Trophoblast cell (in vitro differentiated cells and primary cell): ENCODE measurements around the gene CYP2U1.

Source experiments
- DNase-seq, 2 donors: peaks; one replicate each; pipeline ENCODE4 v3.0.0-alpha.2; 2016
- H2AFZ ChIP-seq: 2 replicates; pipeline ENCODE4 v1.6.1; 2013; ENCODE audit warnings: low read length, moderate library complexity, mild to moderate bottlenecking; ENCODE audit not compliant: insufficient read depth, poor library complexity
- H2AK5ac ChIP-seq: 2 replicates; pipeline ENCODE4 v1.6.1; 2013; ENCODE audit warnings: mild to moderate bottlenecking, low read length
- H2BK120ac ChIP-seq: 2 replicates; pipeline ENCODE4 v1.6.1; 2013; ENCODE audit warnings: low read length, mild to moderate bottlenecking, moderate library complexity; ENCODE audit not compliant: insufficient read depth, poor library complexity
- H2BK12ac ChIP-seq: 2 replicates; pipeline ENCODE4 v1.6.1; 2013; ENCODE audit warnings: mild to moderate bottlenecking, low read length, moderate library complexity
- H2BK5ac ChIP-seq: 2 replicates; pipeline ENCODE4 v1.6.1; 2013; ENCODE audit warnings: low read length, low read depth, moderate library complexity, mild to moderate bottlenecking; ENCODE audit not compliant: poor library complexity
- H3K14ac ChIP-seq: 2 replicates; pipeline ENCODE4 v1.6.1; 2013; ENCODE audit warnings: mild to moderate bottlenecking, low read length
- H3K18ac ChIP-seq: 2 replicates; pipeline ENCODE4 v1.6.1; 2013; ENCODE audit warnings: mild to moderate bottlenecking, low read length
- H3K23ac ChIP-seq: 2 replicates; pipeline ENCODE4 v1.6.1; 2013; ENCODE audit warnings: low read length
- H3K27ac ChIP-seq: 2 replicates; pipeline ENCODE4 v1.5.1; 2013; ENCODE audit warnings: low read depth, mild to moderate bottlenecking, inconsistent platforms, low read length, moderate library complexity
- H3K27me3 ChIP-seq: 2 replicates; pipeline ENCODE4 v1.6.1; 2013; ENCODE audit warnings: inconsistent platforms, mild to moderate bottlenecking, low read length, moderate library complexity; ENCODE audit not compliant: insufficient read depth
- H3K36me3 ChIP-seq, 2 experiments: 1 replicate in 1 of 2; 2 replicates in 1 of 2; pipeline ENCODE4 v1.6.1; 2013; ENCODE audit warnings: low read length in 2 of 2, mild to moderate bottlenecking in 2 of 2, moderate library complexity in 1 of 2; ENCODE audit not compliant: insufficient read depth in 2 of 2, control insufficient read depth in 1 of 2
- H3K4ac ChIP-seq: 2 replicates; pipeline ENCODE4 v1.6.1; 2013; ENCODE audit warnings: low read depth, mild to moderate bottlenecking, low read length, moderate library complexity
- H3K4me1 ChIP-seq, 2 experiments: 1 replicate in 1 of 2; 2 replicates in 1 of 2; pipeline ENCODE4 v1.6.1; 2013; ENCODE audit warnings: low read length in 2 of 2, mild to moderate bottlenecking in 2 of 2, moderate library complexity in 1 of 2; ENCODE audit not compliant: insufficient read depth in 2 of 2, control insufficient read depth in 1 of 2
- H3K4me2 ChIP-seq: 2 replicates; pipeline ENCODE4 v1.6.1; 2013; ENCODE audit warnings: inconsistent platforms, mild to moderate bottlenecking, low read length, moderate library complexity
- H3K4me3 ChIP-seq: 2 replicates; pipeline ENCODE4 v1.5.1; 2013; ENCODE audit warnings: mild to moderate bottlenecking, low read depth, low read length, inconsistent platforms
- H3K79me1 ChIP-seq: one replicate; pipeline ENCODE4 v1.6.1; 2013; ENCODE audit warnings: low read length
- H3K79me2 ChIP-seq: 2 replicates; pipeline ENCODE4 v1.6.1; 2013; ENCODE audit warnings: low read length, mild to moderate bottlenecking; ENCODE audit not compliant: control insufficient read depth, insufficient read depth, poor library complexity
- H3K9ac ChIP-seq: 2 replicates; pipeline ENCODE4 v1.6.1; 2013; ENCODE audit warnings: mild to moderate bottlenecking, low read length
- H3K9me3 ChIP-seq: 2 replicates; pipeline ENCODE4 v1.6.1; 2013; ENCODE audit warnings: low read depth, mild to moderate bottlenecking, control low read depth, inconsistent platforms, low read length; ENCODE audit not compliant: insufficient read depth
- H4K12ac ChIP-seq: 2 replicates; pipeline ENCODE4 v1.6.1; 2013; ENCODE audit warnings: low read depth, mild to moderate bottlenecking, low read length, moderate library complexity
- H4K8ac ChIP-seq: 2 replicates; pipeline ENCODE4 v1.6.1; 2013; ENCODE audit warnings: low read depth, mild to moderate bottlenecking, low read length, moderate library complexity
- H4K91ac ChIP-seq: one replicate; pipeline ENCODE4 v1.6.1; 2013; ENCODE audit warnings: low read depth, mild to moderate bottlenecking, low read length, moderate library complexity
- WGBS: extraction: QIAGEN DNeasy Blood & Tissue Kit; methylation state at CpG from one replicate; pipeline ENCODE4 v1.1.7; 2013; ENCODE audit warnings: missing lambda C conversion rate; ENCODE audit not compliant: insufficient read length, insufficient coverage; ENCODE audit errors: extremely low coverage; 5-methylcytosine and 5-hydroxymethylcytosine counted together

The CYP2U1 gene

DNA sequence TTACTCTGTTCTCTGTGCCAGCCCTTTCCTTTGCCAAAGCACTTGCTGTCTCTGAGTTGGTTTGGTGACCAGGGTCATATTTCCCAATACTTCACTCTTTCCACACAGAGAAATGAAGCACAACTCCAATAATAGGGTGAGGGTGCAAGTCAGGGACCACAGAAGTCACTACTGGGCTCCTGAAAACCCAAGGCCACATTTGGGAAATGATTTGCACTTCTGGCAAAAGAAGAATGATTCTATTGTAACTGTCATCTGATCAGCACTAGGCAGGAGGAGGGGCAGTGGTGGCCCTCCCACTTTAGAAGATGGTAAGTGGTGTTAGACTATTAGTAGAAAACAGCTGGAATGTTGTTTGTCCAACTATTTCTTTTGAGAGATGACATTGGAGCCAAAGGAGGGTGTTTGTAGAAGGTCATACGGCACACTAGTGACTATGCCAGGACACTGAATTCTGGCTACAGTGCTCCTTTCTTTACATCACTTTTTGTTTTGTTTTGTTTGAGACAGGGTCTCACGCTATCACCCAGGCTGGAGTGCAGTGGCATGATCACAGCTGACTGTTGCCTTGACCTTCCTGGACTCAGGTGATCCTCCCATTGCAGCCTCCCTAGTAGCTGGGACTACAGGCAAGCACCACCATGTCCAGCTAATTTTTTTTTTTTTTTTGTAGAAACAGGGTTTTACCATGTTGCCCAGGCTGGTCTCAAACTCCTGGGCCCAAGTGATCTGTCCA lies 47.5 kb downstream of the CYP2U1 start:
- Histone ChIP-seq H3K23ac (no peak overlapping the region), H2AK5ac (no peak overlapping the region), H3K36me3 (no peaks in the 10 kb centered on the region), H3K18ac (no peak overlapping the region), H3K27me3 (no peaks in the 10 kb centered on the region), H2BK120ac (no peak overlapping the region), H3K4me1 (no peaks in the 10 kb centered on the region), H2BK12ac (no peak overlapping the region), H3K27ac (no peak overlapping the region), H3K79me1 (no peaks in the 10 kb centered on the region), H3K9ac (no peak overlapping the region), H3K4ac (no peak overlapping the region), H4K12ac (no peak overlapping the region), H2BK5ac (no peak overlapping the region), H3K9me3 (no peaks in the 10 kb centered on the region), H4K91ac (no peak overlapping the region), H3K4me3 (no peak overlapping the region), H3K4me2 (no peak overlapping the region), H4K8ac (no peak overlapping the region), H3K79me2 (no peaks in the 10 kb centered on the region), H2AFZ (no peak overlapping the region), H3K14ac (no peak overlapping the region)
- DNase-seq = no peak
- WGBS = no CpG with 5 or more reads among the region's 2 CpGs

GRCh38 chr4:107987916-107988762 lies 56.8 kb downstream of the CYP2U1 start:
- Histone ChIP-seq H3K27me3 (no peaks in the 10 kb centered on the region), H2AFZ (no peak overlapping the region), H3K18ac (no peak overlapping the region), H3K36me3 (no peaks in the 10 kb centered on the region), H3K4ac (no peak overlapping the region), H2AK5ac (no peak overlapping the region), H3K14ac (no peak overlapping the region), H2BK12ac (no peak overlapping the region), H2BK5ac (no peak overlapping the region), H3K79me1 (peaks cover 6% of the 10 kb centered on the region), H3K4me3 (no peak overlapping the region), H3K23ac (no peak overlapping the region), H4K91ac (no peak overlapping the region), H2BK120ac (no peak overlapping the region), H3K9me3 (no peaks in the 10 kb centered on the region), H3K4me1 (peaks cover 2 to 5% of the 10 kb centered on the region in 2 experiments), H3K9ac (no peak overlapping the region), H3K4me2 (no peak overlapping the region), H4K12ac (no peak overlapping the region), H3K79me2 (peaks cover 5% of the 10 kb centered on the region), H3K27ac (no peak overlapping the region), H4K8ac (no peak overlapping the region)
- no peak for DNase-seq
- WGBS = no CpG with 5 or more reads among the region's 10 CpGs

DNA sequence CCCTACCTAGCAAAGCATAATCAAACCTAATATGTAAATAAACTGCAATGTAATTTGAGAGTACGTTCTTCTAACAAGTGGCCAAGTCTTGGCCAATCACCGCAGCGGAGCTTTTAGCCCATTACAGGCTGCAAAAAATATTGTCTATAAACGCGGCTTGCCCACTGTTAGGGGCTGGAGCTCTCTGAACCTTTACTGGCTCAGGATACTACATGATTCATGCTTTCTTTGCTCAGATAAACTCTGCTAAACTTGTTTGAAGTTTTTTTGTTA lies 57.4 kb downstream of the CYP2U1 start:
- Histone ChIP-seq H3K18ac (no peak overlapping the region), H3K4me2 (no peak overlapping the region), H4K12ac (no peak overlapping the region), H2AK5ac (no peak overlapping the region), H3K79me2 (peaks cover 5% of the 10 kb centered on the region), H4K91ac (no peak overlapping the region), H2AFZ (no peak overlapping the region), H3K27me3 (no peaks in the 10 kb centered on the region), H3K4me3 (no peak overlapping the region), H3K4me1 (peaks cover 2 to 5% of the 10 kb centered on the region in 2 experiments), H3K14ac (no peak overlapping the region), H3K23ac (no peak overlapping the region), H3K9ac (no peak overlapping the region), H3K79me1 (peaks cover 6% of the 10 kb centered on the region), H2BK120ac (no peak overlapping the region), H2BK5ac (no peak overlapping the region), H3K9me3 (no peaks in the 10 kb centered on the region), H3K4ac (no peak overlapping the region), H3K27ac (no peak overlapping the region), H4K8ac (no peak overlapping the region), H2BK12ac (no peak overlapping the region), H3K36me3 (no peaks in the 10 kb centered on the region)
- DNase-seq = no peak
- no CpG with 5 or more reads among the region's 5 CpGs for WGBS

DNA sequence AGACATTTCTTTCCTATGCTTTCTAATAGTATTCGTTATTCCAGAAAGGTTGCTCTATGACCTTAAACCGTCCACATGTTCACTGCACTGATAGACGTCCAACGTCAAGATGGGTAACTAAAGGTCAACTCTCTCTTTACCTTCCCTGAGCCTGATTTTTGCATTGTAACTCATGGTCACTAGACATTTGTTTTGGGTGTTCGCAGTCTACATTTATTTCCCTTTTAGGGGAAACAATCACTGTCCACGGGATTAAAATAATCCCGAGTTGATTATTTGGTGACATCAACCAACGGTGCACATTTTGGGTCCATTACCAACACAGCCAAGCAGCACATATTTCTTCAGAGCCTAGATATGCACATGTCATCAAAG lies 57.8 kb downstream of the CYP2U1 start:
- H3K9me3 ChIP-seq = no peaks in the 10 kb centered on the region
- H3K23ac ChIP-seq = no peak overlapping the region
- H3K27me3 ChIP-seq = no peaks in the 10 kb centered on the region
- no peaks in the 10 kb centered on the region for H3K36me3 ChIP-seq
- H3K14ac ChIP-seq = no peak overlapping the region
- no peak overlapping the region for H3K9ac ChIP-seq
- no peak overlapping the region for H2BK5ac ChIP-seq
- no CpG with 5 or more reads among the region's 8 CpGs for WGBS
- H3K4me3 ChIP-seq = no peak overlapping the region
- peak overlapping the region; percentile 63 for H2AFZ ChIP-seq
- no peak overlapping the region for H2BK12ac ChIP-seq
- H4K12ac ChIP-seq = no peak overlapping the region
- no peak overlapping the region for H4K8ac ChIP-seq
- peaks cover 5% of the 10 kb centered on the region for H3K79me2 ChIP-seq
- peaks cover 2 to 5% of the 10 kb centered on the region in 2 experiments for H3K4me1 ChIP-seq
- H3K4ac ChIP-seq = no peak overlapping the region
- H3K4me2 ChIP-seq = peak overlapping the region; percentile 82
- no peak overlapping the region for H2BK120ac ChIP-seq
- peaks cover 6% of the 10 kb centered on the region for H3K79me1 ChIP-seq
- no peak overlapping the region for H2AK5ac ChIP-seq
- no peak for DNase-seq
- no peak overlapping the region for H4K91ac ChIP-seq
- no peak overlapping the region for H3K18ac ChIP-seq
- H3K27ac ChIP-seq = no peak overlapping the region
